Kidney epithelial cell (primary cell): Measurements from ENCODE around the gene SIRT6. TPM values are rescaled to one million over a fixed set of nuclear protein-coding genes. Genes with fewer than 3 reads are reported as not detected.
"Not testable (repeated sequence)": the region's sequence is repeated elsewhere in the genome, so short reads cannot be mapped to it uniquely, and the experiment has no call there.

Experiments
- DNase-seq: peaks from one replicate; pipeline ENCODE4 v3.0.0-alpha.2; 2010; ENCODE audit warnings: low read depth
- H3K27me3 ChIP-seq: 2 replicates; pipeline ENCODE4 v1.6.0; 2011; ENCODE audit warnings: low read length; ENCODE audit not compliant: control insufficient read depth, insufficient read depth
- H3K36me3 ChIP-seq: 2 replicates; pipeline ENCODE4 v1.5.1; 2011; ENCODE audit warnings: low read length; ENCODE audit not compliant: control insufficient read depth, insufficient read depth
- H3K4me3 ChIP-seq: 2 replicates; pipeline ENCODE4 v1.5.1; 2011; ENCODE audit warnings: low read depth, mild to moderate bottlenecking, control low read depth, low read length
- CTCF ChIP-seq: IDR thresholded peaks from 2 replicates; pipeline ENCODE4 v1.5.1; 2011; ENCODE audit warnings: mild to moderate bottlenecking, moderate library complexity, low read length, control low read depth, inconsistent platforms; ENCODE audit not compliant: insufficient read depth, poor library complexity, severe bottlenecking
- total RNA-seq: library from RNA; depleted of rRNA; stranded (reverse); fragments of >200 nt; gene quantifications from 2 replicates; pipeline ENCODE4 v1.2.3, GENCODE V29; 2015

Gene SIRT6
- total RNA-seq, 1 donor from 2014 or later = 59.2 TPM

DNA sequence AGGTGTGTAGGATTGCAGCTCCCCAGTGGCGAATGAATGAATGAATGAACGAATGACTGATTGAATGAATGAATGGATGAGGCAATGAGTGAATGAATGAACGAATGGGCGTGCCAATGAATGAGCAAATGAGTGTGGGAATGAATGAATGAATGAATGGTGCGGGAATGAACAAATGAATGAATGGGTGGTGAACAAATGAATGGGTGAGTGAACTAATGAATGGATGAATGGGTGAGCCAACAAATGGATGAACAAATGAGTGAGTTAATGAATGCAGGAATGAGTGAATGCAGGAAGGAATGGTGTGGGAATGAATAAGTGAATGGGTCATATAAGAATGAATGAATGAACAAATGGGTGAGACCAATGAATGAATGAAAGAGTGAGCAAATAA lies 14.9 kb upstream of the SIRT6 start:
- H3K36me3 ChIP-seq = no peaks in the 10 kb centered on the region
- no peak for DNase-seq
- H3K4me3 ChIP-seq = no peak overlapping the region
- TF ChIP-seq CTCF = no peak
- H3K27me3 ChIP-seq = peaks cover 48% of the 10 kb centered on the region

DNA sequence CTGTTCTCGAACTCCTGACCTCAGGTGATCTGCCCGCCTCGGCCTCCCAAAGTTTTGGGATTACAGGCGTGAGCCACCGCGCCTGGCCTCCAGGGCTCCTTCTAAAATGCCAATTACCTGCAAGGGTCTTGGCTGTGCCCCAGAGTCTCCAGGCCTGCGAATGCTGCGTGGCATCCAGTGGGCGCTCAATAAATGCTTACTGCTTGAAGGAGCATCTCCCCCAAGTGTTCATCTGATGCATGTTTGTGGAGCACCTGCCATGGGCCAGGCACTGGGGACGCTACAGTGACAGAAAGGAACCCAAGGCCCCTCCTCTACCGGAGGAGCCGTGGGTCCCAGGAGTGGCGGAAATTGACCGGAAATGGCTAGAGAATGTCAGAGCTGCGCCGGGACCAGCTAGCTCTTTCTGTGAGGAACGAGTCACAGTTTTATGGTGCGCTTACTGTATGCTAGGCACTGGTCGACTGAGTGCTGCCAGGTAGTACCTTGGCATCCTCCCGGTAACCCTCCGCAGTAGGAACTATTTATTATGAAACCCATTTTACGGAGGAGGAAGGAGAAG lies 14.3 kb upstream of the SIRT6 start:
- no peaks in the 10 kb centered on the region for H3K36me3 ChIP-seq
- TF ChIP-seq CTCF = no peak
- H3K4me3 ChIP-seq = no peak overlapping the region
- peaks cover 45% of the 10 kb centered on the region for H3K27me3 ChIP-seq
- no peak for DNase-seq

- Histone ChIP-seq H3K4me3 (no peak overlapping the region), H3K36me3 (no peaks in the 10 kb centered on the region), H3K27me3 (peaks cover 45% of the 10 kb centered on the region)
- no peak for TF ChIP-seq CTCF
- no peak for DNase-seq
Observed at GRCh38 chr19:4196009-4196408, 13.6 kb upstream of the SIRT6 start.

DNA sequence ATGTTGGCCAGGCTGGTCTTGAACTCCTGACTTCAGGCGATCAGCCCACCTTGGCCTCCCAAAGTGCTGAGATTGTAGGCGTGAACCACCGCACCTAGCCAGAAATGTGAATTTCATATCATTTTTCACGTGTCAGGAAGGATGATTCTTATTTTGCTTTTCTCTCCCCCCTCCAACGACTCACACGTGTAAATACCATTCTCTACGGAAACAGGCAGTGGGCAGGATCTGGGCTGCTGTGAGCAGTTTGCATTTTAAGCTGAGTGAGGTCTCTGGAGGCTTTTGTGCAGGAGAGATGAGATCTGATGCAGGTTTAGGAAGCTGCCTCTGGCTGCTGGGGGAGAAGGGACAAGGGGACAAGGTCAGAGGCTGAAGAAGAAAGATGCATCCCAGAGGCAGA lies 12.0 kb upstream of the SIRT6 start:
- Histone ChIP-seq H3K27me3 (peaks cover 40% of the 10 kb centered on the region), H3K4me3 (no peak overlapping the region), H3K36me3 (no peaks in the 10 kb centered on the region)
- no peak for DNase-seq
- TF ChIP-seq CTCF = no peak

DNA sequence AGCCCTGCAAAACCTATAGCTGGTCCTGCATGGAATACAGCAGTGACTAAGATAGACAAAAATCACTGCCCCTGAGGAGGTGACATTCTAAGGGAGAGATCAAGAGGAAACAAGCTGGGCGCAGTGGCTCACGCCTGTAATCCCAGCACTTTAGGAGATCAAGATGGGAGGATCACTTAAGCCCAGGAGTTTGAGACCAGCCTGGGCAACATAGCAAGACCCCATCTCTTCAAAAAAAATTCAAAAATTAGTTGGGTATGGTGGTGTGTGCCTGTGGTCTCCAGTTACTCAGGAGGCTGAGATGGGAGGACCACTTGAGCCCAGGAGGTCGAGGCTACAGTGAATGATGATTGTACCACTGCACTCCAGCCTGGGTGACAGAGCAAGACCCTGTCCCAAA lies 10.2 kb upstream of the SIRT6 start:
- peaks cover 25% of the 10 kb centered on the region for H3K27me3 ChIP-seq
- not testable (repeated sequence) for H3K36me3 ChIP-seq, DNase-seq, H3K4me3 ChIP-seq

DNA sequence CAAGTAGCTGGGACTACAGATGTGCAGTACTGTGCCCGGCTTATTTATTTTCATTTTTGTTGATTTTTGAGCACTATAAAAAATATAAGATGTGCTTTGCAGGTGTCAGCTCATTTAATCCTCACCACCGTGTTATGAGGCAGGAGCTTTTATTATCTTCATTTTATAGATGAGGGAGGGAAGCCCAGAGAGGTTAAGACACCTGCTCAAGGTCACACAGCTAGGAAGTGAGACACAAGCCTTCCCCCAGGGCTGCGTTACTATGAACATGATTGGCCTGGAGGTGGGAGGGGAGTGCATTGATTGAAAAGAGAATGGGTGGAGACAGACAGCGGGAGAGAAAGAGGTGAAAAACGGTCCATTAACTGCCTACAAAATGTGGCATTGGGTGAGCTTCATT lies 7.3 kb upstream of the SIRT6 start:
- no peak for DNase-seq
- TF ChIP-seq CTCF = no peak
- peaks cover 14% of the 10 kb centered on the region for H3K27me3 ChIP-seq
- no peak overlapping the region for H3K4me3 ChIP-seq
- H3K36me3 ChIP-seq = no peaks in the 10 kb centered on the region
